Endothelial cell (in vitro differentiated cells): ENCODE data around the gene HNRNPDL. TPM values are rescaled to one million over a fixed set of nuclear protein-coding genes. Genes with fewer than 3 reads are reported as not detected.

Source experiments
- total RNA-seq: library from RNA; stranded (reverse); fragmentation: NEBNext Ultra II Directional; extraction: Animal tissue kit (Norgen Biotek cat#: 25700); gene quantifications from one replicate; pipeline ENCODE4 v1.2.1, GENCODE V29; 2021; ENCODE audit not compliant: unreplicated experiment

HNRNPDL gene
- total RNA-seq, 1 donor from 2014 or later, result 374 TPM

Other genes with a start within 250 kb of the HNRNPDL start
- gene HNRNPD, start 56.5 kb downstream of the HNRNPDL start, total RNA-seq, result 353 TPM
- gene ENOPH1, start 128 bp upstream of the HNRNPDL start, total RNA-seq, result 37.1 TPM
- gene TMEM150C, start 131.5 kb upstream of the HNRNPDL start, total RNA-seq, result 10.5 TPM